ENCODE results near the gene MAB21L3. TPM values are rescaled to one million over a fixed set of nuclear protein-coding genes. Genes with fewer than 3 reads are reported as not detected.

The MAB21L3 gene
- total RNA-seq, 1 donor from 2014 or later = 0.34 TPM

Other genes starting within 250 kb of the MAB21L3 start
- gene SLC22A15, start 134.9 kb upstream of the MAB21L3 start, total RNA-seq = 10.3 and 12.0 TPM in 2 replicates